Tibial artery (tissue), 4 donors: Measurements from ENCODE around the gene STK17B.
A peak's percentile ranks its signal among the peaks of the same experiment; 100 is the strongest.

Experiments used
- DNase-seq, 2 donors: peaks; one replicate each; pipeline ENCODE4 v3.0.0-alpha.2; 2019
- H3K27ac ChIP-seq, 2 donors: fragments of 200-600 bp; sonication (generic) in 1 of 2; 1 replicate in 1 of 2; 2 replicates in 1 of 2; pipeline ENCODE4 v1.5.1; 2018 to 2019; ENCODE audit warnings: mild to moderate bottlenecking in 1 of 2
- H3K27me3 ChIP-seq, 2 donors: fragments of 200-600 bp; sonication (generic) in 1 of 2; one replicate each; pipeline versions ENCODE4 v1.5.1 to v1.6.0; 2016 to 2019
- H3K36me3 ChIP-seq, 3 donors: fragments of 200-600 bp; sonication (generic) in 2 of 3; one replicate each; pipeline ENCODE4 v1.5.1; 2016 to 2019; ENCODE audit warnings: mild to moderate bottlenecking in 2 of 3
- H3K4me1 ChIP-seq, 4 donors: fragments of 200-600 bp; sonication (generic) in 2 of 4; 1 replicate in 3 of 4; 2 replicates in 1 of 4; pipeline ENCODE4 v1.5.1; 2016 to 2019
- H3K4me3 ChIP-seq, 2 donors: fragments of 200-600 bp; sonication (generic) in 1 of 2; 1 replicate in 1 of 2; 2 replicates in 1 of 2; pipeline ENCODE4 v1.5.1; 2018 to 2019; ENCODE audit warnings: mild to moderate bottlenecking in 2 of 2
- H3K9me3 ChIP-seq, 3 donors: fragments of 200-600 bp; sonication (generic) in 1 of 3; one replicate each; pipeline ENCODE4 v1.5.1; 2016 to 2019
- CTCF ChIP-seq, 2 experiments: fragments of 200-600 bp in 1 of 2; fragments of 450-650 bp in 1 of 2; IDR thresholded peaks; one replicate each; pipeline ENCODE4 v1.5.1; 2017 to 2019; ENCODE audit warnings: antibody characterized with exemption in 2 of 2, mild to moderate bottlenecking in 1 of 2, moderate library complexity in 1 of 2
- intact Hi-C: fragments of 100-400 bp; cut with DNase I; formaldehyde crosslinking; loops from one replicate; pipeline ENCODE4 v1.15.0; 2023; ENCODE audit warnings: low total_unique reads

Gene STK17B

DNA sequence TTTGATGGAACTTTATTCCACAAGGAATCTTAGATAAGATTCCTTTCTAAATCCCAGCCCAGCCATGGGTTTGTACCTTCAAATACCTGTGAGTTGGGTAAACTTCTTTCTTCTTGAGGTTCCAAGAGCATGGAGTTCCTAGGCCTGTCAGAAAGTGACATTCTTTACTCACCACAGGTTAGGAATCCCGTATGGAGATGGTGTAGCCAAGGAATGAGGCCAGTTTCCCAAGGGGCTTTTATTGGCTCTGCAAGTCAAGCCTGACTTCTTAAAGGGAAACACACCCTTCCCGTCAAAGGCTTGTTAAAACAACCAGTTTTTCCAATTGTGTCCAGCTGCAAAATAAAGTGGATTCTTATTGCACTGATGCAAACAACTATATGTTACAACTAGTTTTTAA is 45.8 kb downstream of the STK17B start:
- peaks cover 0 to 8% (median 8%) of the 10 kb centered on the region in 3 donors for H3K9me3 ChIP-seq
- TF ChIP-seq CTCF (IDR thresholded peaks at IDR 0.05) = no peak
- no peak for DNase-seq
- H3K4me1 ChIP-seq = peaks cover 0 to 10% (median 0%) of the 10 kb centered on the region in 4 donors
- intact Hi-C loops = no loop called here
- H3K4me3 ChIP-seq = no peak overlapping the region
- H3K27me3 ChIP-seq = no peaks in the 10 kb centered on the region
- H3K27ac ChIP-seq = no peak overlapping the region
- H3K36me3 ChIP-seq = no peaks in the 10 kb centered on the region

DNA sequence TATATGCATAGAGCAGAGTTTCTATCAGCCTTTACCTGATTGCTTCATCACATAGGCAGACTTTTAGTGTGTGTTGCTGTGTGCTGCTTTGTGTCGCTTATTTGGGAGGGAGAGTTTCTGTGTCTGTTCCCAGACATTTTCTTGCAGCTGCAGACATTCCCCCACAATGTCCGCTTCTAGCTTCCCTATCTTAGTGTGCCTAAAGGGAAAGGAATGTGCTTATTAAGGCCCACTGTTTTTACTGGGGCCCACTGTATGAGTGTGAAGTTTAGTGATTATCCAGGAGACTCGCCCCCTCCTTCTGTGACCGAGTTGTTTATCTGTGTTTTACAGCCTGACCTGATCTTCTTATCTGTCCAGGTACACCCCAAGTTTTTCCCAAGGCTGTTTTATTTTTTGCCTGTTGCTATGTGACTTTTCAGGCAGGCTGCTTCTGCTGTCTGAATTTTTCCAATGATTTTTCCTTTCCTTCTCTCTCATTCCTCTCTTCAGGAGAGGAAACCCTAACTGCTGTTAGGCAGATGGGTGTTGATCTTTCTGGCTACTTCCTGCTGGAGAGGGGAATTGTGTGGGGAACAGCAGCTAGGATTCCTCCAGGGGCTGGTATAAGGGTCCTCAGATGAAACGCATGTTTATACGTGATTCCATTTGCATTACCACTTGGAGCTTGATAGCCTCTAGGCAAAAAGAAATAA is 47.6 kb downstream of the STK17B start:
- no peak for DNase-seq
- Histone ChIP-seq H3K4me1 (peaks cover 0 to 10% (median 0%) of the 10 kb centered on the region in 4 donors), H3K36me3 (no peaks in the 10 kb centered on the region), H3K27me3 (no peaks in the 10 kb centered on the region), H3K27ac (peak overlapping the region in 1 of 2 donors; percentile 11), H3K9me3 (no peaks in the 10 kb centered on the region), H3K4me3 (no peak overlapping the region)
- intact Hi-C loops = no loop called here
- no peak for TF ChIP-seq CTCF (IDR thresholded peaks at IDR 0.05)

DNA sequence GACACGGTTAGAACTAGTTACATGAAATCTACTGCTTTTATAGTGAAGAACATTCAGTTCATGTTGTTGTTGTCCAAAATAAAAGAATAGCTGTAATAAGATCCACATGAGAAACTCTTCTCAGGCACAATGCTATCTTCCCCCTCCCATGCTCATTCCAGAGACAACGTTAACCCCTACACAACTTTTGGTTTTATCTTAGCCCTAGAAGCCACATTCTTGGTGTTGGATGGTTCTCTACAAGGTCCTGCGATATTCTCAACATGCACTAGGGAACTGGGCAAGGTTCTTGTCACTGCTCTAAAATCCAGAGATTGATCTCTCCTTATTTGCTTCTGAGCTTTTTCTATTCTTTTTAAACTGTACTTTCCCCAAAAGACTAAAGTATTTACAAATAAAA is 51.5 kb downstream of the STK17B start:
- no peak for TF ChIP-seq CTCF (IDR thresholded peaks at IDR 0.05)
- Histone ChIP-seq H3K4me1 (no peaks in the 10 kb centered on the region), H3K27me3 (no peaks in the 10 kb centered on the region), H3K9me3 (no peaks in the 10 kb centered on the region), H3K36me3 (no peaks in the 10 kb centered on the region), H3K27ac (no peak overlapping the region), H3K4me3 (no peak overlapping the region)
- no peak for DNase-seq
- intact Hi-C loops = no loop called here

DNA sequence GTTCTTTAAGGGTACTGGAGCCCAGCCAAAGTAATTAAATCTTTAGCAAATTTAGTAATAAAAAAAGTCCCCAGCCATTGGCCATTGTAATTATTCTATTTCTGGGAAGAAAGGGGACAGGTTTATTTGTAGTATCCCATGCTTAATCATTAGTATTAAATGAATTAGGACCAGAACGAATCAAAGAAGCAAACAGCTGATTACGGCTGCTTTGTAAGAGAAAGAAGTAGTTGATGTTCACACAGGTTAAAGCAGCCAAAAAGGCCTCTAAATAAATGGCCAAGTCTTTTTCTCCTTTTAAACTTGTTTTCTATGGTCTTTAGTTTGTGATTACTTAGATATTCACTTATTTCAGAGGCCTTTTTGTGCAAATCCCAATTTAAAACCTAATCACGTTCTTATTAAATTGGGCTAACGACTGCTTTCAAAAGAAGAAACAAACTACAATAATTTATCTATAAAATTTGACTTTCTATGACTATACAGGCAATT is 54.1 kb downstream of the STK17B start:
- no peak for TF ChIP-seq CTCF (IDR thresholded peaks at IDR 0.05)

GRCh38 chr2:196113061-196113974 is 58.1 kb downstream of the STK17B start:
- no peak for TF ChIP-seq CTCF (IDR thresholded peaks at IDR 0.05)
- Histone ChIP-seq H3K4me3 (no peak overlapping the region), H3K36me3 (no peaks in the 10 kb centered on the region), H3K4me1 (peaks cover 0 to 29% (median 6%) of the 10 kb centered on the region in 4 donors), H3K27ac (peak overlapping the region; percentile 31 to 60), H3K27me3 (no peaks in the 10 kb centered on the region), H3K9me3 (no peaks in the 10 kb centered on the region)
- intact Hi-C loops = no loop called here
- DNase-seq = peak in 1 of 2 donors; percentile 58

More for the DNA sequence above, 54.1 kb downstream of the STK17B start:
- Histone ChIP-seq H3K9me3 (no peaks in the 10 kb centered on the region), H3K36me3 (no peaks in the 10 kb centered on the region), H3K27me3 (no peaks in the 10 kb centered on the region), H3K27ac (no peak overlapping the region), H3K4me1 (peaks cover 0 to 25% (median 6%) of the 10 kb centered on the region in 4 donors), H3K4me3 (no peak overlapping the region)
- no peak for DNase-seq
- intact Hi-C loops = no loop called here
